GM19463 (cell line): ENCODE data around the gene NDE1.
"Not testable (repeated sequence)": the region's sequence is repeated elsewhere in the genome, so short reads cannot be mapped to it uniquely, and the experiment has no call there.

Experiments
- ATAC-seq: cut with Tn5 transposase; IDR thresholded peaks from one replicate; pipeline ENCODE4 v1.9.1; 2021; ENCODE audit warnings: mild to moderate bottlenecking, moderate library complexity; ENCODE audit not compliant: unreplicated experiment

NDE1 gene, protein sequence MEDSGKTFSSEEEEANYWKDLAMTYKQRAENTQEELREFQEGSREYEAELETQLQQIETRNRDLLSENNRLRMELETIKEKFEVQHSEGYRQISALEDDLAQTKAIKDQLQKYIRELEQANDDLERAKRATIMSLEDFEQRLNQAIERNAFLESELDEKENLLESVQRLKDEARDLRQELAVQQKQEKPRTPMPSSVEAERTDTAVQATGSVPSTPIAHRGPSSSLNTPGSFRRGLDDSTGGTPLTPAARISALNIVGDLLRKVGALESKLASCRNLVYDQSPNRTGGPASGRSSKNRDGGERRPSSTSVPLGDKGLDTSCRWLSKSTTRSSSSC

DNA sequence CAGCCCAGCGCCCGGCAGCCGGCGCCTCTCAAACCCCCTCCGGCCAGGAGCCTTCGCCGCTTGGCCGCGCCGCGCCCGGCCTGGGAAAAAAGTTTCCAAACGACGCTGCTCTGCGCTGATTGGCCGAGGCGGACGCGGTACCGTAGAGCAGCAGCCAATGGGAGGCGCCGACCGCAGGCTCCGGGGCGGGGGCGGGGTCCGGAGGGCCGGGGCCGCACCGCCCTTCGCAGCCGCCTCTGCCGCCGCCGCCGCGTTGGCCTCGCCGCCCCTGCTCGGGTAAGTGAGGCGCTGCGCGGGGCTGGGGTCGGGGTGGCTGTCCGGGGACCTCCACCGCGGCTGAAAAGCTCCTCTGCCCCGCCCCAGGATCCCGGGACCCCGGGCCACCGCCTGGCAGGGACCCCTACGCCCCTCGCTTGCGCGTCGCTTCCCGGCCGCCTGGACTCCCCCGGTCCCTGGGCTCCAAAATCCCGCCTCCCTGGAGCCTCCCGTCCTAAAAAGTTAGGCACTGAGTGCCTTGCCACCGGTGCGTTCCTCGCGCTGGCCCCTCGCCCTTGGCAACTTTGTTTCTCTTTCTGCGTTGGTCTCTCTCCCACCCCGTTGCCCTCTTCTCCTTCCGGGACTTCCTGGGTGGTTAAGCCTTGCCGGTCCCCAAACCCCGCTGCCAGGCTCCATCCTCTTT is at the start of gene NDE1:
TSS of gene NDE1 (plus strand) at position 227 of the 679 bp plus-strand sequence. CDS start 14,534 bp downstream, outside the sequence.
- ATAC-seq, result peak; percentile 91

DNA sequence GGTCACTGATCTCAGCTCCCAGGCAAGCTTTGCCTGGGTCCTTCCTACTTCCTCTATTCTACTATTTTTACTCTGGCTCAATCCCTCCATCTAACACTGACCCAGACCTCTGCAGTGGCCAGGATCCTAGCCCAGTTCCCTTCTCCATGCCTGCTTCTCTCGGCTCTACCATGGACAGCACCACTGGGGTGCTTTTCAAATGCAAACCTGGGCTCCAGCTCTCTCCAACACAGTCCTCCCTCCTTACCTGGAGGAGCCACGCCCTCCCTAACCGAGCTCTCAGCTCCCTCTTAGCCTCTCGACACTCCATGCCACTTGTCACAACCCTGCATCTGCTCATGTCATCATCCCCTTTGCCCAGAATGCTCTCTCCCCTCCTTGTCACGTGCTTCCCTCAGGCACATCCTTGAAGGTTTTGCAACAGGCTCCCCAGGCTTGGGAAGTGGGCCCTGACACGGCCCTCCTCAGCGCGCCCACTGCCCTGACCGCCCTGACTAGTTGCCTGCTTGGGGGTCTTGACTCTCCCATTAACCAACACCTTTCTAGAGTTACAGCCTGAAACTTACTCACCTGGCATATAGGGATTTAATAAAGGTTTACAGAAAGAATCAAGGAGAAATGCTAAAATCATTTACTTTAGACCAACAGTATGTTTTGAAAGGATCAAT is 48.7 kb upstream of the NDE1 start:
- no peak for ATAC-seq

DNA sequence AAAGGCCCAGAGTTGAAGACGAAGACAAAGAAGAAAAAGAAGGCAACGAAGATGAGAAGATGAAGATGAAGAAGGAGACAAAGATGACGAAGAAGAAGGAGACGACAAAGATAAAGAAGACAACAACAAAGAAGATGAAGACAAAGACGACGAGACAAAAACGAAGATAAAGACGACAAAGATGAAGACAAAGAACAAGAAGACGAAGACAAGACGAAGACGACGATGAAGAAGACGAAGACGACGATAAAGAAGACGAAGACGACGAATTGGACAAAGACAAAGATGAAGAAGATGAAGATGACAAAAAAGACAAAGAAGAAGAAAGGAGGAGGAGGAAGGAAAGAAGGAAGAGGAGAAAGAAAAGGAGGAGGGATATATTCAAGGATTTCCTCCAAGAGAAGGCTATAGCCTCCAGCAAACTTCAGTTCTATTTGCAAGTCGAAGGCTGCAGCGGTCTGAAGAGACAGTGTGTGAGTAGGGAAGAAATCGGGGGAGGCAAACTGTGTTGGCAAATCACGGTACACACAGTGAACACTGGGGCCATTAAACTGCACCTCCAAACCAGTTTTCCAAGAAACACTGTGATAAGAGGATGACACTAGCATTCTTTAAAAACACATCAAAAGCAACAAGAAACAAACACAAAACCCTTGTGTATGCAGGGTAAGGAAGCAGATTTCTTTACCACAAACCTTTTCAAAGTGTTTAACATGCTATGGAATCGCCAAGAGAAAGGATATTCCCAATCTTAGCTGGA is 47.6 kb upstream of the NDE1 start:
- ATAC-seq, result no peak

DNA sequence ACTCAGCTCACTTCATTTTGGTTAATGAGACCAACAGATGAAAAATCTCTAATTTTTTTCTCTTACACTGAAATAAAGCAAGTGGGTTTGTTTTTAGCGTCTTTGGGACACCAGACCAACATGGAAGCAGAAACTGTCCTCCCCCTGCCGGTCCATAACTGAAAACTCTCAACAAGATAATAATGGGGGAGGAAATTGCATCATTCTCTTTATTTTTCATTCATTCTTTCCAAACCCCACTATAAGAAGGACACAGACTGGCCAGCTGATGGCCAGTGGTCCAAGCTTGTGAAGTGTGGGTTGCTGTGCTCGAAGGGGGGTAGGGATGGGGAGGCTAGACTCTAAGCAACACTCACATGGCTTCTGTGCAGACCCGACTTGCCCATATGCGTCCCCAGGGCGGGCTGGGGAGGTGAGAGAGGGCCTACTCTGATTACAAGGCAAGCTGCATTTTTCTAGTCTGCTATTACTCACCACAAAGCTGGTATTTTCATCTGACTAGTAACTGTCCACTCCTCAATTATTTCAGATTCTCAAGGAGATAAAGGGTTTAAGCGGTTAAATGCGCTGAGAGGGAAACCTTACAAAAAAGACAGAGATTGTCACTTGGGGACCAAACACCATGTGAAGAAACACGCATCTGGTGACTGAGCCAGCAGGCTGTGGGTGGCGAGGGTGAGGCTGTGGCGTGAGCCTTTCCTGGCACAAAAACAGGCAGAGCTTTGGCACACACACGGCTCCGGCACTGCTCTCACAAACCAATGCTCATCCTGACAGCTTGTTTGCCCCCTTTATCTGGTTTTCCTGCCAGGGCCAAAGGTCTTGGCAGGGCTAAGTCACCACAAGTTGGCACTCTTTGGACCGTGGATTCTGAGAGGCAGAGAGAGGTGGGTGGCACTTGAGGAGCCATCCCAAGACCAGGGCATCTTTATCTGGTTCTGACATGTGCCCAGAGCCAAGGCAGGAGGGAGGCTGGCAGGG is 45.3 kb upstream of the NDE1 start:
- no peak for ATAC-seq

DNA sequence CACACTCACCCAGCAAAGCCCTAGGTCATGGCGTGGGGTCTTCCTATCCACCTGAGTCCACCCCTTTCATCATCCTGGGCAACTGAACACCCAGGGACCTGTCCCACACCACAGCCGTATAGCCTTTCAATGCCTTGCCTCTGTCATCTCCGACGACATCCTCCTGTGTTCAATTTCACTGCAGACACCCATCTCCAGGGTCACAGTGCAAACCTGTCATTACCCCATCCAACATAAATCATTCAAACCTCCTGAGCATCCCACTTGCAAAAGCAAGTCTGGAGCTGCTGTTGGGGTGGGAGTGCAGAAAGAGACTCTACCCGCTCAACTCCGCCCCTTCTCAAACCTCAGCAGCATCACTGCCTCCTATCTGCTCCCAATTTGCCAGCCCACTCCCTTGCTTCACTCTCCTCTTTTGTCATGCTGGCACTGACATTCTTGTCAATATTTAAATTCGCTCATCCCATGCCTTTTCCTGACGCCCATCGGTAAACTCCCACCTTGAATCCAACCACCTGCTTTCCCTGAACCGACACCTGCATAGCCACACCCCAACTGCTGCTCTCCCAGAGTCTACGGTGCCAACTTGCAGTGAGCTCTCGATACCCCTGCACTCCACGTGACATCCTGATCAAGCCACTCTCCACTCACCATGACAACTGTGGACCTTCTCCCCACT is 44.1 kb upstream of the NDE1 start:
- no peak for ATAC-seq

DNA sequence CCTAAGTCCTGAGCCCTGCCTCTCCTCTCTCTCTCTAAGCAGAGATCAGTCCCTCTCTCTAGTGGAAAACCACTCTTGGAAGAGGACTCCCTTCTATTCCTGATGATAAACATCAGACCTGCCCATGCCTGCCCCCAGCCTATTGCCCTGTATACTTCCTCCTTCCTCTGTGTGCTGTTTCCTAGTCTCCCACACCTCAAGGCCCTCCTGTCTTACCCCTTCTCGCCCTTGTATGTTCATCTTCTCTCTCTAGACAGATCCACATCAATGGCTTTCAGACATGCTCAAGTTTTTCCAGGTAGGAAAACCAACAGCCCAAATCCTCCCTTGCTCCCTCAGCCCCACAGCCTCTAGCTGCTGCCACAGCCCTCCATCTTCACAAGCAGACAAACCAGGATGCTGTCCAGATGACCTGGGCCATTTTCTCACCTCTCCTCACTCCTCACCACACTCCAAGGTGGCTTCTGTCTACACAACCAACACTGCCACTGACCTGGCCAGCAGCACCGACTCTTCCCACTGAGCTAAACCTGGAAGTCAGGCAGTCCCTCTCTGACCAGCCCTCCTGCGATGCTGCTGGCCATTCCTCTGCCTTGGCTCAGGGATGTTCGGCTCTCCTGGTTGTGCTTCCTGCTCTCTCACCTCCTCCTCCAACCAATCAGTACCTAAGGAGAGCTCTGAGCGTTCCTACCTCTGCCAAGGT is 43.4 kb upstream of the NDE1 start:
- no peak for ATAC-seq

DNA sequence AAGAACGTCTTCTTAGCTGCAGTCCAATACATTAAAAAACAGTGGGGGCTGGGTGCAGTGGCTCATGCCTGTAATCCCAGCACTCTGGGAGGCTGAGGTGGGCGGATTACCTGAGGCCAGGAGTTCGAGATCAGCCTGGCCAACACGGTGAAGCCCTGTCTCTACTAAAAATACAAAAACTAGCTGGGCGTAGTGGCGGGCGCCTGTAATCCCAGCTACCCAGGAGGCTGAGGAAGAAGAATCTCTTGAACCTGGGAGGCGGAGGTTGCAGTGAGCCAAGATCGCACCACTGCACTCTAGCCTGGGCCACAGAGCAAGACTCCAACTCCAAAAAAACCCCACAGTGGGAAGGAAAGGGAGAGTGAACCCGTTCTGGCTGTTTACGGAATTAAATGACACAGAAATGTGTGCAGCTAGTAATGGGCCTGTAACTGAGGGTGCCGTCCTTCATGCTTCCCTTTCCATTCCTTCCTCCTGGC is 42.8 kb upstream of the NDE1 start:
- ATAC-seq, result not testable (repeated sequence)

DNA sequence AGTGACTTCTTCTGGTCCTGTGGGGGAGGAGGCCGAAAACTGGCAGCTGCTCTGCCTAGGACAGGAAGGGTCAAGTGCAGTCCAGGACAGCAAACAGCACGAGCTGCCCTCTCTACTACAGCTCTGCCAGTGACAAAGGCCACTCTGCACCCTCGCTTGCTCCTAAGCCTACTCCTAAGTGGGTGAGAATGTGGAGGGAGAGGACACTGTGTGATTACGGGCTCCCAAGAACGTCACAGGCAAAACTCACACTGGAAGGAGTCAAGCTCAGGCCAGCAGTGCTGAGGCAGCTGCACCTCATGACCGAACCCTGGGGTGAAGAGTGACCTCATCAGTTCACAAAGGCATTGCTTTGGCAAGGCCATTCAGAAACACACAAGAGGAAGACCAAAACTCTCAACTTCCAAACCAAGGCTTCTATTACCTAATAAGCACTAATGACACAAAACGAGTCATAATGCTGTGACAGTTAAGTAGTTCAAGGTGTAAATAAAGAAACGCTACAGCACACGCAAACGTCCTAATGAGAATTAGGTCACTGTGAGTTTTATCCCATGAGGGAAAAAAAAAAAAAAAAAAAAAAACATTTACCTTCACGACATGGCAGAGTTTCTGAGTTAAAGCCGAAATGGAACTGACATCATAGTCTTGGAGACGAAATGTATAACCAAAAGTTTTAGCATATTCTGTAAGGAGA is 42.2 kb upstream of the NDE1 start:
- no peak for ATAC-seq

DNA sequence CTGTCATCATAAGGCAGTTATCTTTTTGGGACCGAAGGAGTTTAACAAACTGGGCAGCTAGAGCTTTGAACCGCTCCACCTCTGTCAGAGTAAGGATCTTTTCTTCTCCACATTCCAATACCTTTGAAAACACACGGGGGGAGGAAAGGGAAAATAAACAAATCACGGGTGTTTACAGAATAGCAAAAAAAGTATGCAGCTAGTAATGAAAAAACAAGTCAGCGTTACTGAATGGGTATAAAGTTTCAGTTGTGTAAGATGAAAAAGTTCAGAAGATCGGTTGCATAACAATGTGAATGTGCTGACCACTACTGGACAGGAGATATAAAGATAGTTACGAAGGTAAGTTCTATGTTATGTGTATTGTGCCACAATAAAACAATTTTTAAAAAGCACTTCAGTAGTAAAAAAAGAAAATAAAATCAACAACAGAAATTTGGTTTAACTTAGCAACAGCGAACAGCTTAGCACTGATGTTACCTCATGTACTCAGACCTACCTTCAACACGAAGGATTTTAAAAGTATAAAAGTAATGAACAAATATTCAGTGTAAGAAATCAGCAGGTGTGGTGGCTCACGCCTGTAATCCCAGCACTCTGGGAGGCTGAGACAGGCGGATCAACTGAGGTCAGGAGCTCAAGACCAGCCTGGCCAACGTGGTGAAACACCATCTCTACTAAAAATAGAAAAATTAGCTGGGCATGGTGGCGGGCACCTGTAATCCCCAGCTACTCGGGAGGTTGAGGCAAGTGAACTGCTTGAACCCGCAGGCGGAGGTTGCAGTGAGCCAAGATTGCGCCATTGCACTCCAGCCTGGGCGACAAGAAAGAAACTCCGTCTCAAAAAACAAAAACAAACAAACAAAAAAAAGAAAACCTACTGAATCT is 41.4 kb upstream of the NDE1 start:
- ATAC-seq, result no peak

DNA sequence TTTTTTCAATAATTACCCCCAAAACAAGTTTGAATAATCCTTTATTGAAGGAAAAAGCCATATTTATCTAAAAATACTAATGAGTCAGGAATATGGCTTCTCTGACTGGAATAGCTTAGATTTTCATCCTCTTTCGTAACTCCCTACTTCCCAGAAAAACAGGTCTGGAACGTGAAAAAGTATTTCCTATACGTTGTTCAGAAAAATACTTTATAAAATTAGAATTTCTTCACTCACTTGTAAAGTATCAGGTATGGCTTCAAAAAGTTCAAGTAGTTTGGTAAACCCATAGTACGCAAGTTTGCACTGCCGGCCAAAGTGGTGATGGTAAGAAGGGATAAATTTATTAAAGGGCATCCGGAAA is 40.8 kb upstream of the NDE1 start:
- no peak for ATAC-seq

DNA sequence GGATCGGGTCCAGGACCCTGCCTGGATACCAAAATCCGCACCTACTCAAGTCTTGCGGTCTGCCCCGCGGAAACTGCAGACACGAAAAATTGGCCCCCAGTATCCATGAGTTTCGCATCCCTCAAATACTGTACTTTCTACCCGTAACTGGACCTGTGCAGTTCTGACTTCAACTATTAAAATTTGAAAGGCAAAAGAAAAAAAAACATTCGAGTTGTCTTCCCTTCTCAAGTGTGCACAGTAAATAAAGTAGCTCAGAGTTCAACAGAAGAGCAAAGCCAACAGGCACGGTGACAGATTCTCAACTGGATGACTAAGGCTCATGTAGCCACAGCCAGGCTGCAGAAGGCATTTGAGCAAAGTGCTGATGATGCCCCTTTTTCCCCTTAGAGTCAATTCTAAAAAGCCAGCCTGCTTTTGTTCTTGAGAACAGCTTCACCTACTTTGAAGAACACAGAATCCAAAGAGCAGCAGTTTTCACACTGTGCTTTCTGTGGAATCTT is 39.6 kb upstream of the NDE1 start:
- ATAC-seq, result no peak

DNA sequence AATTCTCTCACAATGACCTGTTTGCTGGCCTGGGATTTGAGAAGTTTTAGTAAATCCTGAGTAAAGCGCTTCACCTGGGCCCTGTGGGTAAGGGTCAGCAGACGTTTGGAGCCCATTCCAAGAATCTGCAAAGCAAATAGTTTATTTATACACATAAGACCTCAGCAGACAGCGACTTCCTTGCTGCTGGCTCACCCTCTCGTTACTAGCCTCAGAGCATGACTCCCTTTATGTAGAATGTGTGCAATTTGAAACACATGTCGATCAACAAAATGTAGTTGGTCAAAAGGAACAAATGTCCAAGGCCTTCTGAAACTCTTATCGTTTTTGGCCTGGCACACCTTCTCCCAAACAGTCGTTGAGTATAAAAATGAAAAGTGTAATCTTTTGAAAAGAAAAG is 38.4 kb upstream of the NDE1 start:
- ATAC-seq, result no peak

DNA sequence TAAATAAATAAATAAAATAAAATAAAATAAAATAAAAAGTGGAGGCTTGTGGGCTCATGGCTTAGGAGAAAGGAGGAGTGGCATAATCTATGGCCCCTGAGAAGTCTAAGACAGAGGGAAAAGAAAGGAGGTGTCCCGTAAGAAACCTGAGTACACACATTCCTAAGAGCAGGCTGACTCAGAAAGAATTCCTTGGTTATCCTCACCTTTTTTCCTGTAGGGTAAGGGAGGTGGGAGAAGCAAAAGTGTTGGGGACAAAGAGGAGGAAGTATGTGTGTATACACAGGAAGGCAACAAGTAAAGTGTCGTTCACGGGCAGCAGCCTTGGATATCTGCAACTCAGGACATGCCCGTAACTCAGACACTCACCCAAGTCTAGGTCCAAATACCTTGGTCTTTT is 36.4 kb upstream of the NDE1 start:
- no peak for ATAC-seq

DNA sequence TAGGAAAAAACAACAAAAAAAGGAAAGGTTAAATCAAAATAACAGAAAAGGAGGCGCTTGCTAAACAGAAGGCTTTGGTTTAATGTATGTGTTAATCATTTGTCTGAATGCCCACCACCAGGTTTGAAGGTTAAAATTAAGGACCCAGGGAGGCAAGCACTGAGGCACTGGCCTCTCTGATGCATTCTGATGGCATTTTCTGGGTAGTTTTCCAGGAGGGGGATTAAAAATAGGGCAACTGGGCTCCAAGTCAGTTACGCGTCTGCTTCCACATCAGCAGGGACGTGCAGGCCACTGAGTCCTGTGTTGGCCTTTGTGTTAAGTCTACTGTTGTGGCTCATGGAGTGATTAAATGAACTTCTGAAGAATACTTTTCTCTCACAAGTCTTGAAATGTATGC is 34.0 kb upstream of the NDE1 start:
- no peak for ATAC-seq

DNA sequence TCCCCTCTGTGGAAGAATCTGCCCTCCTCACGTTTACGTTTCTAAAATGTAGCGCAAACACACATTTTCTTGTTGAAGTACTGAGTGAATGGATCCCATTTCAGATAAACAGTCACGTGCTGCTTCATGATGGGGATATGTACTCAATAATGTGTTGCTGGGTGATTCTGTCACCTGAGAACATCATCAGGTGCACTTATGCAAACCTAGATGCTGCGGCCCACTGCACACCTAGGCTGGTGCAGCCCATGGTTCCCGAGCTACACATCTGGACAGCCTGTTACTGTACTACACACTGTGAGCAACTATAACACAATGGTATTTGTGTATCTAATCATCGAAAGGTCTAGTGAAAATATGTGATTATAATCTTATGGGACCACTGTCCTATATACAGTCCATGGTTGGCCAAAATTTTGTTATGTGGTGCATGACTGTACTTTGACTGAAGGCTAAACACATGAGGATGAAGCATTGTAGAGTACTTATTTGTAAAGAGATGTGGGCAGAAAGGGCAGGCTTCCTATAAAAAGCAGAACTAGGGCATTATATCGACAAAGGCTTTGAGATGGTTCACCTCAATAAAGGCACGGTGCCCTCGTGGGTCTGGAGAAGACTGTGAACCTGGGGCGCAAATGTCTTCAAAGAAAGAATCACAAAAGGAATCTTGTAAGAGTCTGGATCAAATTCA is 33.4 kb upstream of the NDE1 start:
- no peak for ATAC-seq

DNA sequence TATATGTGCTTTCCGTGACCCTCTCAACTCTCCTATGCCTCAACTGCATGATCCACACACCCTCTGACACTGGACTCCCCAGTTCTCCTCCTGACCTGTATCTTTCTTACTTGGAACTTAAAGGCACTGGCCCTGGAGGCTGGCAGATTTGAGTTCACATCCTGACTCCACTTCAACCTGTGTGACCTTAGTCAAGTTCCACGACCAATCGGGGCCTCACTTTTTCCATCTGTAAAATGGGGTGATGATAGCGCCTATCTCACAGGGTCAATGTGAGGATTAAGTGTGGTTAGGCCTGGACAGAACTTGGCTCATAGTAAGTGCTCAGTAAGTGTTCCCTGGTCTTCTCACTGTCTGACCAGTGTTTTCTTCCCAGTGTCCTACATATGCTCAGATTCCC is 32.1 kb upstream of the NDE1 start:
- ATAC-seq, result no peak

DNA sequence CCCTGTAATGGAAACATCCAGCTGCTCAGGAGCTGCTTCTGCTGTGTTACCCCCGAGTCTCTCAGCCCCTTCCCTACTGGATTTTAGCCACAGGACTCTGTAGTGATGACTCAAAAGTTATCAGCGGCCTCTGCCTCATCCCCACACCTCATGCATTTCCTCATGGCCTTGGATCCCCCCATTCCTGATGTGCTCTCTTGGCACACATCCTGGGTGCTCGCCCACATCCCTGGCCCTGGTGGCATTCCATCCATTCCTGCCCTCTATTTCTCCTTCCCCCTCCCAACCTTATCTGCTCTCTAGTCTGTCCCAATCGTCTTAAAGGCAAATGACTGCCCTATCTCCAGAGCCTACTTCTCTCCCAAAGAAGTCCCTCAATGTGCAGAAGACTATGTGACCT is 31.7 kb upstream of the NDE1 start:
- ATAC-seq, result no peak
